Upper lobe of left lung (tissue), 6 donors: ENCODE results near the gene SERPINB12. TPM values are rescaled to one million over a fixed set of nuclear protein-coding genes. Genes with fewer than 3 reads are reported as not detected.

Source experiments
- ATAC-seq, 2 donors: fragments of 200-7000 bp; cut with Tn5 transposase; one replicate each; pipeline ENCODE4 v1.9.1; 2022; ENCODE audit warnings: mild to moderate bottlenecking in 2 of 2, moderate library complexity in 2 of 2; ENCODE audit not compliant: low FRiP score in 2 of 2
- DNase-seq, 2 donors: peaks; one replicate each; pipeline ENCODE4 v3.0.0-alpha.2; 2019 to 2020
- H3K27ac ChIP-seq, 4 donors: fragments of 200-600 bp; sonication (generic); one replicate each; pipeline ENCODE4 v1.5.1; 2016 to 2019
- H3K27me3 ChIP-seq, 4 donors: fragments of 200-600 bp; sonication (generic); one replicate each; pipeline ENCODE4 v1.5.1; 2017 to 2019
- H3K36me3 ChIP-seq, 4 donors: fragments of 200-600 bp; sonication (generic); one replicate each; pipeline ENCODE4 v1.5.1; 2016 to 2019
- H3K4me1 ChIP-seq, 4 donors: fragments of 200-600 bp; sonication (generic); one replicate each; pipeline ENCODE4 v1.5.1; 2018 to 2019
- H3K4me3 ChIP-seq, 4 donors: fragments of 200-600 bp; sonication (generic); one replicate each; pipeline ENCODE4 v1.5.1; 2017 to 2019; ENCODE audit warnings: mild to moderate bottlenecking in 2 of 4, moderate library complexity in 1 of 4
- H3K9me3 ChIP-seq, 4 donors: fragments of 200-600 bp; sonication (generic); one replicate each; pipeline ENCODE4 v1.5.1; 2018 to 2019
- EP300 ChIP-seq, 4 donors: sonication (generic); formaldehyde crosslinking; IDR thresholded peaks; one replicate each; pipeline ENCODE4 v1.5.1; 2017; ENCODE audit warnings: antibody characterized with exemption in 4 of 4, control low read depth in 2 of 4
- POLR2A ChIP-seq, 4 donors: fragments of 450-650 bp; IDR thresholded peaks; one replicate each; pipeline ENCODE4 v1.5.1; 2016 to 2017; ENCODE audit warnings: antibody characterized with exemption in 4 of 4, mild to moderate bottlenecking in 2 of 4
- POLR2AphosphoS5 ChIP-seq, 2 donors: sonication (generic); formaldehyde crosslinking; IDR thresholded peaks; one replicate each; pipeline ENCODE4 v1.5.1; 2017; ENCODE audit warnings: antibody characterized with exemption in 2 of 2
- WGBS, 2 donors: methylation state at CpG; one replicate each; pipeline ENCODE4 v1.1.5; 2017 to 2018; 5-methylcytosine and 5-hydroxymethylcytosine counted together
- total RNA-seq, 6 donors: library from RNA; depleted of rRNA in 4 of 6; stranded (reverse); fragments of >200 nt in 4 of 6; gene quantifications; one replicate each; pipeline versions ENCODE4 v1.1.0 to v1.2.1, GENCODE V29; 2016 to 2021
- TF ChIP-seq, protein P1 (sequence below), 6 experiments: fragments of 450-650 bp in 4 of 6; fragments of 200-600 bp in 2 of 6; sonication (generic) in 2 of 6; IDR thresholded peaks; one replicate each; pipeline ENCODE4 v1.5.1; 2016 to 2019; ENCODE audit warnings: antibody characterized with exemption in 6 of 6
- donor health status: DM: no; HTN: no; CAD: no; lungs with moderate emphysema.
- donor health status: DM: no; HTN: yes; CAD: no; lungs with severe emphysema.

SERPINB12 gene
- total RNA-seq, 6 donors from 2014 or later: not detected

DNA sequence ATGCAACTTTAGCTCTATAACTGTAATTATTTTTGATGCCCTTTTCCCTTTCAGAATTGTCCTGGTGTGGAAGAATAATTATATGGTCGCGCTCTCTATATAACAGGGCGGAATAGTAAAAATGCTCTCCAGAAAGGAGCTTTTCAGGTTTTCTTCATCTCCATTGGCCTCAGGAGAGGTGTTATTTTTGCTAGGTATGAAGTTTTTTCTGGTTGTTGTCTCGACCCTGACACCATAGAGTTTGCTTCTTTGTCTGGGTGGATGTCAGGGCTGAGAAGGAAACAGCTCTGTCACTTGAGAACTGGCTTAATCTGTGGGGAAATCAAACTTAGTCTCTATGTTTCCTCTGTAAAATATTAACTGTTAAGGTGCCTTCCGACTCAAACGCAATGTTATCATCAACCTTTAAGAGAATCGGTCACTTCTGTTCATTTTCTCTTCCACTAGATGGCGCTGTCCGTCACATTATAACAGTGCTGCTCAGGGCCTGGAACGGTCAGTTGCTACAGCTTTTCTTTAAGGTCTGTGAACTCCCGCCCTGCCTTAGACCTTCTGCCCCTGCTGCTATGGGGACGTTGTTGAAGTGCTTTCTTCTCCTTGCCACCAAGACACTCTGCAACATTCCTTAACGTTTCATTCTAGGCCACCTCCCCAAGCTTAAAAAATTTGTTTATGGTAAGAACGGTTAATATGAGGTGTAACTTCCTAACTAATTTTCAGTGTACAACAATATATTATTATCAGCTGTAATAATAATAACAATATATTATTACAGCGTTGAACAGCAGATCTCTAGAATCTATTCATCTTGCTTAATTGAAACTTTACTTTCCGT, 23.8 kb upstream of the SERPINB12 start:
- peak; percentile 73 to 94 for ATAC-seq
- Histone ChIP-seq H3K36me3 (no peaks in the 10 kb centered on the region), H3K27ac (no peak overlapping the region), H3K4me3 (no peak overlapping the region), H3K27me3 (no peaks in the 10 kb centered on the region), H3K9me3 (no peaks in the 10 kb centered on the region), H3K4me1 (peaks cover 0 to 5% (median 0%) of the 10 kb centered on the region in 4 donors)
- peak in 1 of 2 donors; percentile 70 for DNase-seq
- WGBS, 2 donors: 27 to 28% methylated on average over 16 of the region's 16 CpGs
- TF ChIP-seq, protein P1, sequence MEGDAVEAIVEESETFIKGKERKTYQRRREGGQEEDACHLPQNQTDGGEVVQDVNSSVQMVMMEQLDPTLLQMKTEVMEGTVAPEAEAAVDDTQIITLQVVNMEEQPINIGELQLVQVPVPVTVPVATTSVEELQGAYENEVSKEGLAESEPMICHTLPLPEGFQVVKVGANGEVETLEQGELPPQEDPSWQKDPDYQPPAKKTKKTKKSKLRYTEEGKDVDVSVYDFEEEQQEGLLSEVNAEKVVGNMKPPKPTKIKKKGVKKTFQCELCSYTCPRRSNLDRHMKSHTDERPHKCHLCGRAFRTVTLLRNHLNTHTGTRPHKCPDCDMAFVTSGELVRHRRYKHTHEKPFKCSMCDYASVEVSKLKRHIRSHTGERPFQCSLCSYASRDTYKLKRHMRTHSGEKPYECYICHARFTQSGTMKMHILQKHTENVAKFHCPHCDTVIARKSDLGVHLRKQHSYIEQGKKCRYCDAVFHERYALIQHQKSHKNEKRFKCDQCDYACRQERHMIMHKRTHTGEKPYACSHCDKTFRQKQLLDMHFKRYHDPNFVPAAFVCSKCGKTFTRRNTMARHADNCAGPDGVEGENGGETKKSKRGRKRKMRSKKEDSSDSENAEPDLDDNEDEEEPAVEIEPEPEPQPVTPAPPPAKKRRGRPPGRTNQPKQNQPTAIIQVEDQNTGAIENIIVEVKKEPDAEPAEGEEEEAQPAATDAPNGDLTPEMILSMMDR (IDR thresholded peaks at IDR 0.05): peak; percentile 51 to 82 (median 78)
- no peak for TF ChIP-seq EP300 (IDR thresholded peaks at IDR 0.05)
- TF ChIP-seq POLR2A (IDR thresholded peaks at IDR 0.05): no peak
- no peak for TF ChIP-seq POLR2AphosphoS5 (IDR thresholded peaks at IDR 0.05)

DNA sequence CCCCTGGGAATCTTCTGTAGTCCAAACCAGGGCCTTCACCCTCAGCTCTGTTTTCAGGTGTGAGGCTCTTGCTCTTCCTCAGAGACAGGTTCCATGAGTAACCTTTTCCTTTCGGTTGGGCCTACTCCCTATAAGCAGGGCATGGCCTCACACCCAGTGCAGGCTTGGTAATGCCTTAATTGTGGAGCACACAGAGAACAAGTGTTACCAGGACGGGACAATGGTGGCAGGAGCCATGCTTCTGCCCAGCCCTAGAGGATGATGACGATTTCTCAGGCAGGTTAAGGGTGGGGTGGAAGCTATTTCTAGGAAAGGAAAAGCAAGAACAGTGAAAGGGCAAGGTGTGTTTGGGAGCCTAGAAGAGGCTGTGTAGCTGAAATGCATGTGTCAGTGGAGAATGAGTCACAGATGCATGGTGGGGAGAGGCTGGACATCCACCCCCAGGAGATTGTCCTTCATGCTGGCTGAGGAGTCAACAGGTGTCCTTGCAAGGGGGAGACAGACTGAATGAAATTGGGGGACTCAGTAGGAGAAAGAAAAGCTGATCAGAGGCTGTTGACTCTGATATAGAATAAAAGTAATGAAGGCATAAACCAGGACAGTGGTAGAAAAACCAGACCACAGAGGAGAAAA, 22.0 kb upstream of the SERPINB12 start:
- no peaks in the 10 kb centered on the region for H3K27me3 ChIP-seq
- TF ChIP-seq EP300 (IDR thresholded peaks at IDR 0.05) (no peak), POLR2A (IDR thresholded peaks at IDR 0.05) (no peak), POLR2AphosphoS5 (IDR thresholded peaks at IDR 0.05) (no peak)
- TF ChIP-seq, protein P1 (IDR thresholded peaks at IDR 0.05): no peak
- 83 to 89% methylated on average over 3 of the region's 3 CpGs for WGBS, 2 donors
- H3K4me3 ChIP-seq: no peak overlapping the region
- DNase-seq: no peak
- H3K36me3 ChIP-seq: no peaks in the 10 kb centered on the region
- ATAC-seq: no peak
- no peak overlapping the region for H3K27ac ChIP-seq
- peaks cover 0 to 5% (median 0%) of the 10 kb centered on the region in 4 donors for H3K4me1 ChIP-seq
- H3K9me3 ChIP-seq: no peaks in the 10 kb centered on the region

DNA sequence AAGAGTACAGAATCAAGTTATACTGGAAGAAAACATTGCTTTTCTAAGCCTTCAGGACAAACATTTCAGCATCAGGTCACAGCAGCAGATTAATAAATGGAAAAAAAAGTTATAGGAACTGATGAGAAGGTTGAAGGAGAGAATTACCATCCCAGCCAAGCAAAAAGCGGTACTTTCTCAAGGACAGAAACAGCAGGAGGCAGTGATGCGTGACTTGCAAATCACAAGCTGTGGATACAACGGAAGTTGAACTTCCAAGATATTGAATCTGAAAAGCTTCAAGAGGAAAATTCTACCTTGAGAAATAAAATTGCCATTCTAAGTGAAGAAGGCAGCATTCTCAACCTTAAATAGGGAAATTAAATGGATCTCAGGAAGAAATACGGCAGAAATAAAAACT, 18.5 kb upstream of the SERPINB12 start:
- 73% methylated on average over 4 of the region's 4 CpGs for WGBS, 2 donors
- Histone ChIP-seq H3K27ac (no peak overlapping the region), H3K9me3 (no peaks in the 10 kb centered on the region), H3K36me3 (no peaks in the 10 kb centered on the region), H3K4me3 (no peak overlapping the region), H3K27me3 (no peaks in the 10 kb centered on the region), H3K4me1 (no peaks in the 10 kb centered on the region)
- DNase-seq (no peak), ATAC-seq (no peak)
- TF ChIP-seq POLR2AphosphoS5 (IDR thresholded peaks at IDR 0.05) (no peak), EP300 (IDR thresholded peaks at IDR 0.05) (no peak), POLR2A (IDR thresholded peaks at IDR 0.05) (no peak)
- TF ChIP-seq, protein P1 (IDR thresholded peaks at IDR 0.05): no peak

DNA sequence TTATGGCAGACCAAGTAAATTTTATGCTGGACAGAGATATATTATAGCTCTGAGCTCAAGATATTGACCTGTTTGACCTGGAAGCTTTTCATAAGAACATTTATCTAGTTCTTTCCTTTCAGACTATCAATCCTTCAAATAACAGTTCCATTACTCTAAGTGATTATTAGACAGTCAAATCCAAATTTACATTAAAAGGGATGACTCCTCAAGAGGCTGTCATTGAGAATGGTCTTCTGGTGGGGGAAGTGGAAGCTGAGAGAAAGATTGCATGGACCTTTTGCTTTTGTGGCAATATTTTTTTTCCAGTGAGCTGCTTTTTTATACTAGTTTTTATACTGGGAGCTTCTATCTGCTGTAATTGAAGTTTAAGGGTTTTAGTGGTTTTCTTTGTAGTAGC, 14.9 kb upstream of the SERPINB12 start:
- no peaks in the 10 kb centered on the region for H3K36me3 ChIP-seq
- H3K4me1 ChIP-seq: no peaks in the 10 kb centered on the region
- no peaks in the 10 kb centered on the region for H3K9me3 ChIP-seq
- ATAC-seq (no peak), DNase-seq (no peak)
- no peak overlapping the region for H3K4me3 ChIP-seq
- TF ChIP-seq EP300 (IDR thresholded peaks at IDR 0.05) (no peak), POLR2A (IDR thresholded peaks at IDR 0.05) (no peak), POLR2AphosphoS5 (IDR thresholded peaks at IDR 0.05) (no peak)
- TF ChIP-seq, protein P1 (IDR thresholded peaks at IDR 0.05): no peak
- H3K27me3 ChIP-seq: no peaks in the 10 kb centered on the region
- no peak overlapping the region for H3K27ac ChIP-seq
